ENCODE measurements around the gene INPP4A.

GRCh38 chr2:98479959-98480524 lies 35.4 kb downstream of the INPP4A start:
- TF ChIP-seq CTCF (IDR thresholded peaks at IDR 0.05) (no peak), POLR2AphosphoS5 (IDR thresholded peaks at IDR 0.05) (peak in 1 of 2 donors; percentile 7)
